ENCODE data around the gene PDE4D.

Gene PDE4D

DNA sequence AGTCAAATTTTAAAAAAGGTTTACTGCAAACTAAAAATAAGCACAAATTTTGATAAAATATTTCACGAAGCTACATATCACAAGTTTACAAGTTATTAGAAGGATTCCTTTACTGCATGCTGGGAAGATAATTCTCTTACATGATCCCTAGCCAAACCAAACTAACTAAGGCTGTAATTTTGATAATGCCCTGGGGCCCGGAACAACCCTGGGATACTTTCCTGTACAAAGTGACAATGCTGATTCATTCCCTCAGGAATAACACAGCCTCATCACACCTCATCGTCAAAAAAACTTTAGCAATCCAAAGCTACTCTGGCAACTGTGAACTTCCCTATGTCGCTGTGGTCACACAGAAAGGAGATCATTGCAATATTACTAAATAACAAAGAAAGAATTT is 907.8 kb downstream of the PDE4D start:
- TF ChIP-seq TCF4 (CRISPR knock-in tag; IDR thresholded peaks at IDR 0.05; ENCODE audit: borderline replicate concordance) (no peak), SNAI2 (CRISPR knock-in tag; IDR thresholded peaks at IDR 0.05) (no peak), ZFP30 (CRISPR knock-in tag; IDR thresholded peaks at IDR 0.05) (no peak), ZNF565 (CRISPR knock-in tag; conservative IDR thresholded peaks at IDR 0.05; ENCODE audit: low read depth) (no peak), POU6F1 (CRISPR knock-in tag; IDR thresholded peaks at IDR 0.05; ENCODE audit: borderline replicate concordance, low read depth) (no peak), GLIS3 (CRISPR knock-in tag; IDR thresholded peaks at IDR 0.05) (no peak), TOX (CRISPR knock-in tag; IDR thresholded peaks at IDR 0.05; ENCODE audit: borderline replicate concordance) (no peak), TSHZ2 (CRISPR knock-in tag; IDR thresholded peaks at IDR 0.05) (no peak), ESRRG (CRISPR knock-in tag; IDR thresholded peaks at IDR 0.05) (no peak), ZC3H10 (CRISPR knock-in tag; IDR thresholded peaks at IDR 0.05) (no peak), ZFP3 (CRISPR knock-in tag; IDR thresholded peaks at IDR 0.05) (no peak), ZNF8 (CRISPR knock-in tag; IDR thresholded peaks at IDR 0.05) (no peak), BACH2 (CRISPR knock-in tag; IDR thresholded peaks at IDR 0.05; ENCODE audit: borderline replicate concordance) (no peak), CSDC2 (CRISPR knock-in tag; IDR thresholded peaks at IDR 0.05) (no peak), CREB5 (CRISPR knock-in tag; IDR thresholded peaks at IDR 0.05; ENCODE audit: low read depth) (no peak)
- TF ChIP-seq, protein P1, sequence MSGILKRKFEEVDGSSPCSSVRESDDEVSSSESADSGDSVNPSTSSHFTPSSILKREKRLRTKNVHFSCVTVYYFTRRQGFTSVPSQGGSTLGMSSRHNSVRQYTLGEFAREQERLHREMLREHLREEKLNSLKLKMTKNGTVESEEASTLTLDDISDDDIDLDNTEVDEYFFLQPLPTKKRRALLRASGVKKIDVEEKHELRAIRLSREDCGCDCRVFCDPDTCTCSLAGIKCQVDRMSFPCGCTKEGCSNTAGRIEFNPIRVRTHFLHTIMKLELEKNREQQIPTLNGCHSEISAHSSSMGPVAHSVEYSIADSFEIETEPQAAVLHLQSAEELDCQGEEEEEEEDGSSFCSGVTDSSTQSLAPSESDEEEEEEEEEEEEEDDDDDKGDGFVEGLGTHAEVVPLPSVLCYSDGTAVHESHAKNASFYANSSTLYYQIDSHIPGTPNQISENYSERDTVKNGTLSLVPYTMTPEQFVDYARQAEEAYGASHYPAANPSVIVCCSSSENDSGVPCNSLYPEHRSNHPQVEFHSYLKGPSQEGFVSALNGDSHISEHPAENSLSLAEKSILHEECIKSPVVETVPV (CRISPR knock-in tag; IDR thresholded peaks at IDR 0.05), result no peak
- no peak for ATAC-seq

DNA sequence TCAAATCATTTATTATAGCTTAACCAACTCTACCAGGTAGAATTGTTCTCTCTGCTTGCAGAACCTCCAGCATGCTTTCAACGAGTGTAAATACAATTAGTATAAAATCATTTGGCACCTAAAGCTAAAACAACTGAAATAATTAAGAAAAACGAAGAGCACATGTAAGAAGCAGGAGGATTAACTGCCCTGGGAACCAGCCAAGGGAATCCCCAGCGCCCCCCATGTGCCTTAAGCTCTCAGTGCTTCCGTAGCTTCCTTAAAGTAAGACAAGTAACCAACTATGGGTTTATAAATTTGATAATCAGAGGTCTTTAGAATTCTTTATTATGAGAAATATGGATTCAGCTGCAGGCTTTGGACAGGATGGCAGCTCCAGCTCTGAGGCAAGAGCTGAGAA is 908.2 kb downstream of the PDE4D start:
- no peak for TF ChIP-seq ARNTL (CRISPR knock-in tag; IDR thresholded peaks at IDR 0.05; ENCODE audit: borderline replicate concordance, low read depth)
- no peak for TF ChIP-seq PPARA (CRISPR knock-in tag; IDR thresholded peaks at IDR 0.05; ENCODE audit: borderline replicate concordance)
- no peak for TF ChIP-seq RARB (CRISPR knock-in tag; IDR thresholded peaks at IDR 0.05)
- TF ChIP-seq CREB5 (CRISPR knock-in tag; IDR thresholded peaks at IDR 0.05; ENCODE audit: low read depth), result no peak
- no peak for TF ChIP-seq ZNF8 (CRISPR knock-in tag; IDR thresholded peaks at IDR 0.05)
- no peak for TF ChIP-seq PATZ1 (CRISPR knock-in tag; IDR thresholded peaks at IDR 0.05; ENCODE audit: borderline replicate concordance)
- no peak for TF ChIP-seq ZNF70 (CRISPR knock-in tag; IDR thresholded peaks at IDR 0.05)
- TF ChIP-seq CSDC2 (CRISPR knock-in tag; IDR thresholded peaks at IDR 0.05), result no peak
- no peak for TF ChIP-seq OSR1 (CRISPR knock-in tag; IDR thresholded peaks at IDR 0.05)
- no peak for TF ChIP-seq TCF4 (CRISPR knock-in tag; IDR thresholded peaks at IDR 0.05; ENCODE audit: borderline replicate concordance)
- no peak for ATAC-seq

Measured in SK-N-SH treated with all-trans-retinoic acid at 6 μM for 48 hours (cell line).